Measurements from ENCODE around the gene DRD4.

DNA sequence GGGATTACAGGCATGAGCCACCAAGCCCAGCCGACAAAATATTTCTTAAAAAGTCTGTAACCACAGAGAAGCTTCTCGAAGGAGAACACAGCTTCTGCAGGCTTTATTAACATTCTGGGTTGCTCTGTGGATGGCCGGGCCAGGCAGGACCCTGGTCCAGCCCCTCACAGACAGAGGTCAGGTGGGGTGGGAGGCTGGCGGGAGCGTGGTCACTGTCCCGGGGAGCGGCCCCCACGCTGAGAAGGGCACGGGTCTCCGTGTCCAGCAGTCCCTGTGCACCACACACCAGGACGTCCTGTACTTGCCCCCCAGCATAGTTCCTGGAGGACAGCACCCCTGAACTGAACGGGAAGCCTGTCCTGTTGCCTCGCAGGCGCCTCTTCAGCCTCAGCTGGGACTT is 19.4 kb downstream of the DRD4 start:
- TF ChIP-seq, protein P1, sequence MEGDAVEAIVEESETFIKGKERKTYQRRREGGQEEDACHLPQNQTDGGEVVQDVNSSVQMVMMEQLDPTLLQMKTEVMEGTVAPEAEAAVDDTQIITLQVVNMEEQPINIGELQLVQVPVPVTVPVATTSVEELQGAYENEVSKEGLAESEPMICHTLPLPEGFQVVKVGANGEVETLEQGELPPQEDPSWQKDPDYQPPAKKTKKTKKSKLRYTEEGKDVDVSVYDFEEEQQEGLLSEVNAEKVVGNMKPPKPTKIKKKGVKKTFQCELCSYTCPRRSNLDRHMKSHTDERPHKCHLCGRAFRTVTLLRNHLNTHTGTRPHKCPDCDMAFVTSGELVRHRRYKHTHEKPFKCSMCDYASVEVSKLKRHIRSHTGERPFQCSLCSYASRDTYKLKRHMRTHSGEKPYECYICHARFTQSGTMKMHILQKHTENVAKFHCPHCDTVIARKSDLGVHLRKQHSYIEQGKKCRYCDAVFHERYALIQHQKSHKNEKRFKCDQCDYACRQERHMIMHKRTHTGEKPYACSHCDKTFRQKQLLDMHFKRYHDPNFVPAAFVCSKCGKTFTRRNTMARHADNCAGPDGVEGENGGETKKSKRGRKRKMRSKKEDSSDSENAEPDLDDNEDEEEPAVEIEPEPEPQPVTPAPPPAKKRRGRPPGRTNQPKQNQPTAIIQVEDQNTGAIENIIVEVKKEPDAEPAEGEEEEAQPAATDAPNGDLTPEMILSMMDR (IDR thresholded peaks at IDR 0.05; ENCODE audit: control extremely low read depth in 1 of 3, insufficient read depth in 1 of 3, low read depth in 1 of 3, low read length in 3 of 3) = no peak
- TF ChIP-seq SIRT6 (IDR thresholded peaks at IDR 0.05; ENCODE audit: low read length) (no peak), FOSL1 (IDR thresholded peaks at IDR 0.05; ENCODE audit: insufficient read depth, low read depth, low read length) (no peak), TCF12 (IDR thresholded peaks at IDR 0.05; ENCODE audit: low read depth, low read length) (no peak), EP300 (IDR thresholded peaks at IDR 0.05; ENCODE audit: borderline replicate concordance in 1 of 2, low read depth in 2 of 2, low read length in 2 of 2) (no peak)

Measured in H1 (cell line).